Measurements from ENCODE around the gene CEP55. TPM values are rescaled to one million over a fixed set of nuclear protein-coding genes. Genes with fewer than 3 reads are reported as not detected.
A peak's percentile ranks its signal among the peaks of the same experiment; 100 is the strongest.
"Not testable (repeated sequence)": the region's sequence is repeated elsewhere in the genome, so short reads cannot be mapped to it uniquely, and the experiment has no call there.

Gene CEP55
- total RNA-seq, 1 experiment from 2014 or later: 58.9 TPM

GRCh38 chr10:93467635-93468034 is 28.8 kb upstream of the CEP55 start:
- in situ Hi-C loops (cut with HindIII; ENCODE audit: low sequenced_read_pairs); DNase-seq (ENCODE audit: low spot score): not testable (repeated sequence)

DNA sequence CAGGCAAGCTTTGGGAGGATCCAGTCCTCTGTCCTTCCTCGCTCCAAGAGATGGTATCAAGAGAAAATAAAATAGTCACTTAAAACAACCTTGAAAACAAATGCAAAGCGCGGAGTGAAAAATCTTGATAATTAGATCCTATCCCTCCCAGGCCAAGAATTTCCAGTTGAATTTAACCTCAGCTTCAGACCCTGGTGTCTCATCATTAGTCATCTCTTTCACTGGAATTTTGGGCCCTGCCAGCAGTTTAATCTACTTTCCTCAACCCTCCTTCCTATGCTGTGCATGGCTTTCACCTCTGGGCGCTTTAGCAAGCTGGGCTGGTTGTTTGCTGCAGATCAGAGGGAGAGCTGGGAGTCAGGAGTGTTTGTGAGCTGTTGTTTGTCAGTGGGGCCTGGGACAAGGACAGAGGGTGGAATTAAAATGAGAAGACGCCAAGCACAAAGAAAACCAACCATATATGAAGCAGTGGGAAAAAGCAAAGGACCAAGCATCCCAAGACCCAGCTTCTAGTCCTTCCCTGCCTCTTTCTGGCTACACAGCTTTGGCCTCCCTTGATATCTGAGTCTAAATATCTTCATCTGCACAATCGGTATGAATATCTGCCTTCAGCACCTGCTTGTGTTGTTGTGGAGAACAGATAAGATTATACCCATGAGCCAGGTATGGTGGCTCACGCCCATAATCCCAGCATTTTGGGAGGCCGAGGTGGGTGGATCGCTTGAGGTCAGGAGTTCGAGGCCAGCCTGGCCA is 27.8 kb upstream of the CEP55 start:
- in situ Hi-C loops (cut with HindIII; ENCODE audit: low sequenced_read_pairs): no loop called here
- DNase-seq (ENCODE audit: low spot score): no peak

DNA sequence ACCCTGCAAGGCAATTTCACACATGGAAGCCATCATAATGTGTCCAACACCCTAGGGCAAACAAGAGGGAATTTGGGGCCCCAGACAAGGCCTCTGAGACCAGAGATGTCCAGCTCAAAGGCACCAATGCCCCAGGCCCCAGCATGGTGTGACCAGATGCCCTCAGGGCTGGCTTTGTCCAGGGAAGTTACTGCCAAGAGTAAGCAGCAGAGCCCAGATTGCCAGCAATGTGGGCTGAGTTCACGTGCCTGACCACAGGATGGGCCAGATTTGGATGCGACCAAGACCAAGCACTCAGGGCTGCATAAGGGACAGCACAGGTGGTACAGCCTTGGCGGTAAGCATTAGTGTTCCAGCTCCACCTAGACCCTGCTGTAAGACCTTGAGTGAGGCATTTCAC is 27.0 kb upstream of the CEP55 start:
- in situ Hi-C loops (cut with HindIII; ENCODE audit: low sequenced_read_pairs): no loop called here

GRCh38 chr10:93471110-93471651 is 25.2 kb upstream of the CEP55 start:
- in situ Hi-C loops (cut with HindIII; ENCODE audit: low sequenced_read_pairs): no loop called here
- DNase-seq (ENCODE audit: low spot score): no peak

More for the DNA sequence above, 27.0 kb upstream of the CEP55 start:
- no peak for DNase-seq (ENCODE audit: low spot score)

DNA sequence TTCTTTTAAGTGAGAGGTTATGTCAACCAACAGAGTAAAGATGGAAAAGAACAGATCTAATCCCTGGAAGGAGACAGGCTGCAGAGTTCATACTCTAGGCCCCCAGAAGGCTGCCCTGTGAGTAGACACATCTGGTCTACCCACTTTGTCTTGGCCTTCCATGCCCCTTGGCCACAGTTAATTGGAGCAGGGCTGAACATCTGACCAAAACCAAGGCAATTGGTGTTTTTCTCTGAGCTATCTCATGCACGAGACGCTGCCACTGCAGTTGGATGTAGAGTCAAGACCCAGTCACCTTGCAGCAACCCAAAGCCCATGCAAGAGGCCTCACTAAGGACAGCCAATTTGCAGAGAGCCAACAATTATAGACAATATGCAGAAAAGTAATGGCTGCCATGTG is 23.3 kb upstream of the CEP55 start:
- in situ Hi-C loops (cut with HindIII; ENCODE audit: low sequenced_read_pairs): no loop called here
- no peak for DNase-seq (ENCODE audit: low spot score)

- in situ Hi-C loops (cut with HindIII; ENCODE audit: low sequenced_read_pairs): no loop called here
- DNase-seq (ENCODE audit: low spot score): no peak
Measured at GRCh38 chr10:93473804-93474472, 22.5 kb upstream of the CEP55 start.

DNA sequence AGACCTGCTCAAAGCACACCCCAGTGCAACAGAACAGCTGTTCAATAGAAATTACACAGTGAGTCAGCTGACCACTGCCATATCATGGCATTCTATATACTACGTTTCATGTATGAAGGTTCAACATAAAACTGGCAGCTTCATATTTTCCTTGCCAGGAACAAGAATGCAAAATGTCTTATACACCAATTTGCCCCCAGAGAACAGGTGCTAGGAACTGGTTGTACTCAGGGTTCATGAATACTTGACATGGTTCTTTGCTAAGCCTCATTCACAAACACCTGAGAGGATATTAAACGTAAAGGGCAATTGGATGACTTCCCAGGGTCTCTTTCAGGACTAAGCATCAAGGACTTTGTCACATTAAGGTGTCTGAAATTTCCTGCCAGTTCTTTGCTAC is 21.2 kb upstream of the CEP55 start:
- no peak for DNase-seq (ENCODE audit: low spot score)
- in situ Hi-C loops (cut with HindIII; ENCODE audit: low sequenced_read_pairs): no loop called here

- DNase-seq (ENCODE audit: low spot score): no peak
- in situ Hi-C loops (cut with HindIII; ENCODE audit: low sequenced_read_pairs): no loop called here
Measured at GRCh38 chr10:93475871-93476270, 20.5 kb upstream of the CEP55 start.

DNA sequence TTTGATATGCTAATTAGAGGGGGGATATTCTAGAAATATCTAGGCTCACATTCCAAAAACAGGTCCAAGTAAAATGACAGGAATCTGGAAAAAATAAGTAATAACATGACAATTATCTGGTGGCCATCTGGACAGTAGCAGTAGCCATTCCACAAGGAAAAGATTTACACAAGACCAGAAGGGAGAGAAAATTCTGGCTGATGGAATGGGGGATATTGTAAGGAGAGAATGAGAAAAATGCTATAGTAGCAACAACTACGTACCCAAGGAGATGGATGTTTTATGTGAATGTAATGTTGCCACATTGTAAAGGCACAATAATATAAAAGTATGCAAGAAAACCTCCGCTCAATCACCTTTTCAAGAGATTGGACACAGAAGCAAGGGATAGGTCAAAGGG is 19.7 kb upstream of the CEP55 start:
- no peak for DNase-seq (ENCODE audit: low spot score)
- in situ Hi-C loops (cut with HindIII; ENCODE audit: low sequenced_read_pairs): no loop called here

GRCh38 chr10:93478873-93479272 is 17.5 kb upstream of the CEP55 start:
- in situ Hi-C loops (cut with HindIII; ENCODE audit: low sequenced_read_pairs): no loop called here
- DNase-seq (ENCODE audit: low spot score): no peak

GRCh38 chr10:93481637-93482144 is 14.7 kb upstream of the CEP55 start:
- in situ Hi-C loops (cut with HindIII; ENCODE audit: low sequenced_read_pairs): no loop called here
- DNase-seq (ENCODE audit: low spot score): no peak

- in situ Hi-C loops (cut with HindIII; ENCODE audit: low sequenced_read_pairs): no loop called here
- DNase-seq (ENCODE audit: low spot score): peak; percentile 59
Measured at GRCh38 chr10:93482145-93482834, 14.1 kb upstream of the CEP55 start, which contains the start of gene MYOF. MYOF (minus strand) TSS chr10:93482334; CDS start chr10:93482194, 140 bp downstream.

- DNase-seq (ENCODE audit: low spot score): no peak
- in situ Hi-C loops (cut with HindIII; ENCODE audit: low sequenced_read_pairs): no loop called here
Measured at GRCh38 chr10:93485690-93486089, 10.7 kb upstream of the CEP55 start.

DNA sequence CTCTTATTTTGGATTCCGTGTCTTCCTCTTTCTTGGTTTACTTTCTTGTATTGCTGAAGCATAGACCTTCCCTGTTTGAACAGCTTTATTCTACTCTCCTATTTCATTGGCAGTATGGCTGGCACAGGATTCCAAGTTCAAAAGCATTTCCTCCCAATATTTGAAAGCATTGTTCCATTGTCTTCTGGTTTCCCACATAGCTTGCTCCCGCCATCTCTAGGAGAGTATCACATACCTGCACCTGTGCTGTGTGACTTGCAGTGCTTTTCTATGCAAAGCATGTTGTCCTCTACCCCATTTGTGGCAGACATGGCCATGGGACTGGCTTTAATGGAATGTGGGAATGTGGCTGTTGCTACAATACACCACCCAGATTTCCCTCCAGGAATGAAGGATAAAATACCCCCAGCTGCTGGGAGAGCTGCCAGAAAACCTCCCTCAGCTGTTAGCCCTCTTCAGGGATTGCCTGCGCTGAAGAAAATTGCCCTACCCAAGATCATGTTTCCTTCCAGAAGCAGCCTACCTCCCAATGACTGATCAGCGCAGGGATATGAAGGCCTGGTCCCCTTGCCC is 7.4 kb upstream of the CEP55 start:
- DNase-seq (ENCODE audit: low spot score): no peak
- in situ Hi-C loops (cut with HindIII; ENCODE audit: low sequenced_read_pairs): no loop called here

- DNase-seq (ENCODE audit: low spot score): no peak
- in situ Hi-C loops (cut with HindIII; ENCODE audit: low sequenced_read_pairs): no loop called here
Measured at GRCh38 chr10:93491602-93492121, 4.8 kb upstream of the CEP55 start.

DNA sequence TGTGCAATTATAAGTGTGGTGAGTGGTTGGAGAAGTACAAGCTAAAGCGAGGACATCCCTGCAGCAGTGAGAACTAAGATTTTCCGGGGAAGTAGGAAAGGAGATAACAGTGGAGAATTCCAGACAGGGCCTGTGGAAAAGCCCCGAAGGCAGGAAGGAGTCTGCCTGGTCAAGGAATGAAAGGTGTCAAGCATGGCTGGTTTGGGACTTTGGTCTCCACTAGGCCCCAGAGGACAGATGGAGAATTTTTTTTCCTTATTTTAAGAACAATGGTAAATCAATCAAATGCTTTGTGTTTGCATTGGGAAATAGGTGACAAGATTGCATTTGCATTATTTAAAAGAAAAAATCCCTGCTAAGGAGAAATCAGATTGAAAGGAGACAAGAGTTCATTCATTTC is 3.2 kb upstream of the CEP55 start:
- in situ Hi-C loops (cut with HindIII; ENCODE audit: low sequenced_read_pairs): no loop called here
- DNase-seq (ENCODE audit: low spot score): no peak

DNA sequence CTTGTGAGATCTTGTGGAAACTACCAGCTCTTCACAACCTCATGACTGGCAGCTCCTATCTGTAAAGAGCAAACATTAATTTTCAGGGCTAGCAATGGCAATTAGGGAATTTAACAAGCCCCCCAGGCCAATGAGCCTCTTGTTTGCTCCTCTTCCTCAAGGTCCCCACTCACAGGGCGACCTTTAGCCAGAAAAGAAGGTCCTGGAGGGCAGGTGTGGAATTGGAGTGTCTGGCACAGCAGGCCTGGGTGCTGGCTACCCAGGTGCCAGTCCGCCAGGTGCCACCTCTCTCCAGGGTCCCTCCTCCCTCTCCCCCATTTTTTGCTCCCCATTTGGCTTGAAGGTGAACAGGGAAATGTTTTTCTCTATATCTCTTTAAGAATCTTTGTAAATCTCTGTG is 1.9 kb upstream of the CEP55 start:
- no peak for DNase-seq (ENCODE audit: low spot score)
- in situ Hi-C loops (cut with HindIII; ENCODE audit: low sequenced_read_pairs): no loop called here

DNA sequence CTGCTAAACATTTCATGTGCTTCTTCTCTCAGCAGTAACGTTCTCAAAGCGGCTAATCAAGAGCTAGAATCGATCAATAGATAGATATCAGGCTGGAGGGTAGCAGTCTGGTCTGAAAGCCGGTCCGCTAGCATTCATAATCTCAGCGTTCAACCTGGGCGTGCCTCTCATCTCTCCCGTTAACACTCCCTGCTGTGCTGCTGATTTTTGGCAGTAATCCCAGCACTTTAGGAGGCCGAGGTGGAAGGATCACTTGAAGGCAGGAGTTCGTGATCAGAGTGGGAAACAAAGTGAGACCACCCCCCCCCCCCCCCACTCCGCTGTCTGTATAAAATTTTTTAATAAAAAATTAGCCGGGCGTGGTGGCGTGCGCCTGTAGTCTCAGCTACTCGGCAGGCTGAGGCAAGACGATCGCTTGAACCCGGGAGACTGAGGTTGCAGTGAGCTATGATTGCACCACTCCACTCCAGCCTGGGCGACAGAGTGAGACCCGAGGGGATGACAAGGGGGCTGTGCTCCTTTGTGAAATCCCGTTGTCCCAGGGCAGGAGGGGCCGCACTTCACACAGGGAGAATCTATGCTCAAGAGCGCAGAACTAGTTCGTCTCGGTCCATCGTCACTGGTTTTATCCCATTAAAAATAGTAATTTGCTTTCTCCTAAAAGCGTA is 624 bp upstream of the CEP55 start:
- no peak for DNase-seq (ENCODE audit: low spot score)

GRCh38 chr10:93498166-93498565 is 1.8 kb downstream of the CEP55 start:
- no peak for DNase-seq (ENCODE audit: low spot score)
- in situ Hi-C loops (cut with HindIII; ENCODE audit: low sequenced_read_pairs): no loop called here

More for the DNA sequence above, 624 bp upstream of the CEP55 start:
- in situ Hi-C loops (cut with HindIII; ENCODE audit: low sequenced_read_pairs): no loop called here

Data from G401 (cell line).